GM23248 (cell line): Measurements from ENCODE around the gene NKG7. TPM values are rescaled to one million over a fixed set of nuclear protein-coding genes. Genes with fewer than 3 reads are reported as not detected.
A peak's percentile ranks its signal among the peaks of the same experiment; 100 is the strongest.

Experiments
- DNase-seq: peaks from one replicate; pipeline ENCODE4 v3.0.0-alpha.2; 2015
- H2AFZ ChIP-seq: fragments of 200-600 bp; sonication (generic); 2 replicates; pipeline ENCODE4 v1.6.1; 2016; ENCODE audit warnings: antibody characterized with exemption
- H3F3A ChIP-seq: fragments of 200-600 bp; sonication (generic); 2 replicates; pipeline ENCODE4 v1.6.1; 2016; ENCODE audit warnings: mild to moderate bottlenecking, antibody characterized with exemption, mixed run types; ENCODE audit not compliant: insufficient read depth
- H3K27ac ChIP-seq: fragments of 200-600 bp; sonication (generic); 2 replicates; pipeline ENCODE4 v1.5.1; 2016; ENCODE audit warnings: mild to moderate bottlenecking
- H3K27me3 ChIP-seq: fragments of 200-600 bp; sonication (generic); replicated peaks from 2 replicates; pipeline ENCODE4 v1.6.1; 2016; ENCODE audit warnings: mild to moderate bottlenecking; ENCODE audit not compliant: insufficient read depth
- H3K36me3 ChIP-seq: fragments of 200-600 bp; sonication (generic); 2 replicates; pipeline ENCODE4 v1.6.1; 2016; ENCODE audit warnings: low read depth, mild to moderate bottlenecking
- H3K4me1 ChIP-seq: fragments of 200-600 bp; sonication (generic); 2 replicates; pipeline ENCODE4 v1.6.1; 2016; ENCODE audit warnings: mild to moderate bottlenecking; ENCODE audit not compliant: insufficient read depth
- H3K4me2 ChIP-seq: fragments of 200-600 bp; sonication (generic); one replicate; pipeline ENCODE4 v1.6.1; 2016; ENCODE audit warnings: mild to moderate bottlenecking; ENCODE audit not compliant: unreplicated experiment
- H3K4me3 ChIP-seq: fragments of 200-600 bp; sonication (generic); 2 replicates; pipeline ENCODE4 v1.5.1; 2016; ENCODE audit warnings: mild to moderate bottlenecking
- H3K79me2 ChIP-seq: fragments of 200-600 bp; sonication (generic); 2 replicates; pipeline ENCODE4 v1.6.1; 2016; ENCODE audit warnings: mild to moderate bottlenecking; ENCODE audit not compliant: insufficient read depth
- H3K9ac ChIP-seq: fragments of 200-600 bp; sonication (generic); 2 replicates; pipeline ENCODE4 v1.6.1; 2016; ENCODE audit warnings: mild to moderate bottlenecking
- H3K9me2 ChIP-seq: fragments of 200-600 bp; sonication (generic); 2 replicates; pipeline ENCODE4 v1.6.1; 2016; ENCODE audit warnings: mixed run types, mild to moderate bottlenecking, moderate library complexity; ENCODE audit not compliant: insufficient read depth
- H3K9me3 ChIP-seq: fragments of 200-600 bp; sonication (generic); one replicate; pipeline ENCODE4 v1.6.1; 2017; ENCODE audit warnings: low read depth
- H4K20me1 ChIP-seq: fragments of 200-600 bp; sonication (generic); 2 replicates; pipeline ENCODE4 v1.6.0; 2016; ENCODE audit not compliant: insufficient read depth
- EZH2 ChIP-seq: fragments of 200-600 bp; sonication (generic); IDR thresholded peaks from 2 replicates; pipeline ENCODE4 v1.6.1; 2018; ENCODE audit warnings: antibody characterized with exemption, mild to moderate bottlenecking; ENCODE audit not compliant: insufficient read depth, poor library complexity, severe bottlenecking
- EZH2phosphoT487 ChIP-seq: fragments of 200-600 bp; sonication (generic); IDR thresholded peaks from 2 replicates; pipeline ENCODE4 v1.6.1; 2018; ENCODE audit warnings: antibody characterized with exemption, moderate library complexity, mild to moderate bottlenecking, low read depth; ENCODE audit not compliant: insufficient read depth
- WGBS, 2 experiments: methylation state at CpG; one replicate each; pipeline ENCODE4 v1.1.6; 2015 to 2017; ENCODE audit warnings: low lambda C conversion rate in 2 of 2, low coverage in 1 of 2; ENCODE audit errors: missing lambda C conversion rate in 2 of 2; 5-methylcytosine and 5-hydroxymethylcytosine counted together
- in situ Hi-C: fragments of 300-500 bp; cut with MboI; formaldehyde crosslinking; loops from 2 replicates; pipeline ENCODE4 v1.15.0; 2020
- polyA plus RNA-seq: library from polyadenylated mRNA; unstranded; fragments of >200 nt; fragmentation: Nextera tagmentation; extraction: Ambion mirVana; gene quantifications from 2 replicates; pipeline ENCODE4 v1.2.1, GENCODE V29; 2016
- total RNA-seq: library from RNA; depleted of rRNA; stranded (reverse); fragments of >200 nt; shearing (Covaris generic); gene quantifications from 2 replicates; pipeline ENCODE4 v1.2.3, GENCODE V29; 2014

The NKG7 gene
- total and polyA plus RNA-seq, 2 experiments from 2014 or later, result not detected

- in situ Hi-C loops, result no loop called here
- Histone ChIP-seq H3F3A (no peaks in the 10 kb centered on the region), H3K27ac (peak overlapping the region; percentile 42), H3K4me2 (peak overlapping the region; percentile 88), H3K9me2 (no peaks in the 10 kb centered on the region), H3K9ac (peak overlapping the region; percentile 67), H3K4me1 (no peaks in the 10 kb centered on the region), H2AFZ (peak overlapping the region; percentile 97), H3K4me3 (peak overlapping the region; percentile 72), H4K20me1 (no peaks in the 10 kb centered on the region), H3K9me3 (no peaks in the 10 kb centered on the region), H3K27me3 (no peaks in the 10 kb centered on the region), H3K79me2 (no peaks in the 10 kb centered on the region), H3K36me3 (no peaks in the 10 kb centered on the region)
- TF ChIP-seq EZH2, result no peak
- no peak for TF ChIP-seq EZH2phosphoT487
- peak; percentile 99 for DNase-seq
- WGBS, 2 experiments, result 2 to 3% methylated on average over 45 of the region's 45 CpGs
Measured at GRCh38 chr19:51394050-51394836, 21.8 kb upstream of the NKG7 start.

DNA sequence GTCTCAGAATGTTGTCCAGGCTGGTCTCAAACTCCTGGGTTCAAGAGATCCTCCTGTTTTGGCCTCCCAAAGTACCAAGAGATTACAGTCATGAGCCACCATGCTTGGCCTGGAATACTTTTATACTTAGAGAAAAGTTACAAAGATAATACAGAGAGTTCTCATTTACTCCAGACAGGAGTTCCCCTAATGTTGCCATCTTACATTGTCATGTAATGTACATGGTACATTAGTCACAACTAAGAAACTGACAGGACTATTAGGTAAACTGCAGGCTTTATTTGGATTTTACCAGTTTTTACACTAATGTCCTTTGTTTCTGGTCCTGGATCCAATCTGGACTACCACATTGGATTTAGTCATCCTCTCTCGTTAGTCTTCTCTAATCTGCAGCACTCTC lies 20.2 kb upstream of the NKG7 start:
- Histone ChIP-seq H3F3A (no peaks in the 10 kb centered on the region), H3K27me3 (no peaks in the 10 kb centered on the region), H3K9me2 (no peaks in the 10 kb centered on the region), H4K20me1 (no peaks in the 10 kb centered on the region), H3K9ac (no peak overlapping the region), H3K36me3 (no peaks in the 10 kb centered on the region), H3K4me3 (no peak overlapping the region), H3K79me2 (no peaks in the 10 kb centered on the region), H3K9me3 (no peaks in the 10 kb centered on the region), H3K4me2 (no peak overlapping the region), H3K4me1 (no peaks in the 10 kb centered on the region), H3K27ac (no peak overlapping the region), H2AFZ (no peak overlapping the region)
- 89 to 100% methylated on average over 1 of the region's 1 CpG for WGBS, 2 experiments
- in situ Hi-C loops, result no loop called here
- DNase-seq, result no peak
- TF ChIP-seq EZH2 (no peak), EZH2phosphoT487 (no peak)

- Histone ChIP-seq H3F3A (no peaks in the 10 kb centered on the region), H3K9me2 (no peaks in the 10 kb centered on the region), H3K9me3 (no peaks in the 10 kb centered on the region), H2AFZ (peak overlapping the region; percentile 65), H3K4me2 (no peak overlapping the region), H3K27ac (no peak overlapping the region), H3K9ac (no peak overlapping the region), H3K79me2 (no peaks in the 10 kb centered on the region), H3K4me1 (no peaks in the 10 kb centered on the region), H3K4me3 (no peak overlapping the region), H4K20me1 (no peaks in the 10 kb centered on the region), H3K36me3 (no peaks in the 10 kb centered on the region), H3K27me3 (no peaks in the 10 kb centered on the region)
- 45 to 52% methylated on average over 6 to 8 of the region's 8 CpGs for WGBS, 2 experiments
- in situ Hi-C loops, result no loop called here
- DNase-seq, result no peak
- TF ChIP-seq EZH2 (no peak), EZH2phosphoT487 (no peak)
Measured at GRCh38 chr19:51391073-51391611, 18.7 kb upstream of the NKG7 start.

GRCh38 chr19:51389143-51389542 lies 16.7 kb upstream of the NKG7 start:
- no peak overlapping the region for H3K27ac ChIP-seq
- no peaks in the 10 kb centered on the region for H3K36me3 ChIP-seq
- H3K9me3 ChIP-seq, result no peaks in the 10 kb centered on the region
- no peaks in the 10 kb centered on the region for H3K4me1 ChIP-seq
- no peaks in the 10 kb centered on the region for H3K79me2 ChIP-seq
- no peaks in the 10 kb centered on the region for H3F3A ChIP-seq
- no peak overlapping the region for H3K4me2 ChIP-seq
- TF ChIP-seq EZH2phosphoT487, result no peak
- no peak for TF ChIP-seq EZH2
- WGBS, 2 experiments, result 70 to 73% methylated on average over 12 to 13 of the region's 14 CpGs
- no peak for DNase-seq
- H3K9me2 ChIP-seq, result no peaks in the 10 kb centered on the region
- in situ Hi-C loops, result no loop called here
- H3K27me3 ChIP-seq, result no peaks in the 10 kb centered on the region
- H3K9ac ChIP-seq, result no peak overlapping the region
- H4K20me1 ChIP-seq, result no peaks in the 10 kb centered on the region
- no peak overlapping the region for H2AFZ ChIP-seq
- H3K4me3 ChIP-seq, result no peak overlapping the region
